ENCODE results near the gene CAPN7. TPM values are rescaled to one million over a fixed set of nuclear protein-coding genes. Genes with fewer than 3 reads are reported as not detected.

The CAPN7 gene
- total RNA-seq, 1 experiment from 2014 or later = 27.7 TPM

DNA sequence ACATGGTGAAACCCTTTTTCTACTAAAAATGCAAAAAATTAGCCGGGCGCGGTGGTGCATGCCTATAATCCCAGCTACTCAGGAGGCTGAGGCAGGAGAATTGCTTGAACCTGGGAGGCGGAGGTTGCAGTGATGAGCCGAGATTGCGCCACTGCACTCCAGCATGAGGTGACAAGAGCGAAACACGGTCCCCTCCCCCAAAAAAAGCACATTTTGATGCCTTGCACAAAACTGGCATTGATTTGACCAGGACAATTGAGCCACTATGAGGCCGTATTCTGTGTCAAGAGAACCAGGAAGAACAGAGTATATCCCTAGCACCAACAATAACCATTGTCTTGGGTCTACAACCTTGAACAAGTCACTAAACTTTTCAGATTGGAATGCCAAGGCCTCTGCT lies 75.8 kb downstream of the CAPN7 start:
- H2AFZ ChIP-seq (ENCODE audit: low read depth, low read length, poor library complexity, severe bottlenecking) = no peak overlapping the region
- H3K36me3 ChIP-seq (ENCODE audit: control insufficient read depth in 1 of 2, insufficient read depth in 2 of 2, low read length in 2 of 2) = no peaks in the 10 kb centered on the region
- H4K20me1 ChIP-seq (ENCODE audit: insufficient read depth) = no peaks in the 10 kb centered on the region
- TF ChIP-seq CEBPB (IDR thresholded peaks at IDR 0.05; ENCODE audit: low read depth) (no peak), EZH2 (IDR thresholded peaks at IDR 0.05) (no peak)
- TF ChIP-seq, protein P1, sequence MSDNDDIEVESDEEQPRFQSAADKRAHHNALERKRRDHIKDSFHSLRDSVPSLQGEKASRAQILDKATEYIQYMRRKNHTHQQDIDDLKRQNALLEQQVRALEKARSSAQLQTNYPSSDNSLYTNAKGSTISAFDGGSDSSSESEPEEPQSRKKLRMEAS (IDR thresholded peaks at IDR 0.05) = no peak
- H3K9me2 ChIP-seq (ENCODE audit: insufficient read depth) = no peaks in the 10 kb centered on the region
- ATAC-seq (no peak), DNase-seq (ENCODE audit: low read depth, low spot score) (no peak)
- no peak overlapping the region for H3K4me3 ChIP-seq (replicated peaks in 1 of 2; ENCODE audit: low read depth in 1 of 2, low read length in 2 of 2)
- 0 out of 2 replicates have a peak, but pooled peaks cover 7% of the 10 kb centered on the region for H3K79me2 ChIP-seq (ENCODE audit: insufficient read depth, low read length)
- ChIA-PET RAD21 (ENCODE audit: low non-redundant PET in 1 of 2, low total read pairs in 2 of 2, uncharacterized antibody in 2 of 2, unreplicated experiment in 2 of 2) (no interaction called here), CTCF (no interaction called here), POLR2A (no interaction called here)
- intact Hi-C loops (cut with micrococcal nuclease) = no loop called here
- peaks cover 5 to 11% of the 10 kb centered on the region in 2 experiments; a peak in 2 of 4 replicates for H3K4me1 ChIP-seq (ENCODE audit: control insufficient read depth in 1 of 2, insufficient read depth in 2 of 2, low read length in 2 of 2)
- no peaks in the 10 kb centered on the region for H3K27me3 ChIP-seq (ENCODE audit: insufficient read depth, low read length)
- H3K9ac ChIP-seq (ENCODE audit: low read length) = no peak overlapping the region
- no peak overlapping the region for H3K4me2 ChIP-seq (ENCODE audit: low read length)
- BruUV-seq (replicated peaks) = no TSS peak
- no peak overlapping the region for H3K27ac ChIP-seq (ENCODE audit: low read depth, low read length)
- no peaks in the 10 kb centered on the region for H3K9me3 ChIP-seq (ENCODE audit: control insufficient read depth in 1 of 2, insufficient read depth in 1 of 2, low read depth in 1 of 2, low read length in 2 of 2)

DNA sequence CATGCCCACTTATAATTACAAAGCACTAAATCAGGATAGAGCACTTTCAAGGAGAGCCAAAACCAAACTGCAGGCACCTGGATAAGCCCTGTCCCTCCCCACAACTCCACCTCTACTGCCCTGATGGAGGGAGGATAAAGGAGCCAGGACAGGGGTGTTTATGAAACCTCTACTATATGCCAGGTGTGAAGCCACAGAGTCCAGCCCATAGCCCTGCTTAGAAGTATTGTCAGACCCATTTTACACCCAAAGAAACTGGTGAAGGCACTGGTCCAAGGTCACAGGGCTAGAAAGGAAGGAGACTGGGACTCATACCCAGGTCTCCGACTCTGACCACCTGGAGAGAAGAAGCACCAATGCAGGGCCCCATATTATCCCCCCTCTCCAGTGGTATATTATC lies 77.7 kb downstream of the CAPN7 start:
- ChIA-PET RAD21 (ENCODE audit: low non-redundant PET in 1 of 2, low total read pairs in 2 of 2, uncharacterized antibody in 2 of 2, unreplicated experiment in 2 of 2) (no interaction called here), CTCF (interaction anchor here (1.5 kb wide), 1 partner anchor 16 kb away, joined by 6 read pairs; no protein-coding TSS in a partner anchor), POLR2A (no interaction called here)
- H3K27me3 ChIP-seq (ENCODE audit: insufficient read depth, low read length) = no peaks in the 10 kb centered on the region
- ATAC-seq (no peak), DNase-seq (ENCODE audit: low read depth, low spot score) (no peak)
- no peak overlapping the region for H3K4me3 ChIP-seq (replicated peaks in 1 of 2; ENCODE audit: low read depth in 1 of 2, low read length in 2 of 2)
- 0 out of 2 replicates have a peak, but pooled peaks cover 7% of the 10 kb centered on the region for H3K79me2 ChIP-seq (ENCODE audit: insufficient read depth, low read length)
- no peaks in the 10 kb centered on the region for H3K9me3 ChIP-seq (ENCODE audit: control insufficient read depth in 1 of 2, insufficient read depth in 1 of 2, low read depth in 1 of 2, low read length in 2 of 2)
- intact Hi-C loops (cut with micrococcal nuclease) = no loop called here
- no peak overlapping the region for H3K9ac ChIP-seq (ENCODE audit: low read length)
- no peak for TF ChIP-seq SP1 (IDR thresholded peaks at IDR 0.05; ENCODE audit: low read depth)
- H4K20me1 ChIP-seq (ENCODE audit: insufficient read depth) = no peaks in the 10 kb centered on the region
- no peaks in the 10 kb centered on the region for H3K9me2 ChIP-seq (ENCODE audit: insufficient read depth)
- H3K36me3 ChIP-seq (ENCODE audit: control insufficient read depth in 1 of 2, insufficient read depth in 2 of 2, low read length in 2 of 2) = no peaks in the 10 kb centered on the region
- no peak overlapping the region for H3K4me2 ChIP-seq (ENCODE audit: low read length)
- H2AFZ ChIP-seq (ENCODE audit: low read depth, low read length, poor library complexity, severe bottlenecking) = no peak overlapping the region
- no peak overlapping the region for H3K27ac ChIP-seq (ENCODE audit: low read depth, low read length)
- peaks cover 5 to 11% of the 10 kb centered on the region in 2 experiments; a peak in 2 of 4 replicates for H3K4me1 ChIP-seq (ENCODE audit: control insufficient read depth in 1 of 2, insufficient read depth in 2 of 2, low read length in 2 of 2)
- no TSS peak for BruUV-seq (replicated peaks)
